Endothelial cell (in vitro differentiated cells): ENCODE results near the gene GPHN. TPM values are rescaled to one million over a fixed set of nuclear protein-coding genes. Genes with fewer than 3 reads are reported as not detected.

Experiments used
- DNase-seq: peaks from one replicate; pipeline ENCODE4 v3.0.0; 2021; ENCODE audit warnings: low spot score
- H3K27ac Mint-ChIP-seq: one replicate; pipeline ENCODE4 v1.8.0; 2021; ENCODE audit warnings: mixed read lengths, inconsistent platforms; ENCODE audit not compliant: unreplicated experiment
- H3K27me3 Mint-ChIP-seq: one replicate; pipeline ENCODE4 v1.8.0; 2021; ENCODE audit warnings: mild to moderate bottlenecking, moderate library complexity, mixed read lengths, inconsistent platforms; ENCODE audit not compliant: unreplicated experiment
- H3K36me3 Mint-ChIP-seq: one replicate; pipeline ENCODE4 v1.8.0; 2021; ENCODE audit warnings: mild to moderate bottlenecking, low read depth, mixed read lengths, inconsistent platforms; ENCODE audit not compliant: unreplicated experiment
- H3K4me1 Mint-ChIP-seq: one replicate; pipeline ENCODE4 v1.8.0; 2021; ENCODE audit warnings: mild to moderate bottlenecking, mixed read lengths, inconsistent platforms; ENCODE audit not compliant: unreplicated experiment
- H3K4me3 Mint-ChIP-seq: one replicate; pipeline ENCODE4 v1.8.0; 2021; ENCODE audit warnings: mild to moderate bottlenecking, mixed read lengths, inconsistent platforms; ENCODE audit not compliant: unreplicated experiment
- H3K9me3 Mint-ChIP-seq: one replicate; pipeline ENCODE4 v1.8.0; 2021; ENCODE audit warnings: mixed read lengths, inconsistent platforms; ENCODE audit not compliant: unreplicated experiment
- CTCF ChIP-seq: fragments of 200-600 bp; sonication (generic); IDR thresholded peaks from one replicate; pipeline ENCODE4 v1.5.0; 2021; ENCODE audit warnings: antibody characterized with exemption; ENCODE audit not compliant: unreplicated experiment
- total RNA-seq: library from RNA; stranded (reverse); fragmentation: NEBNext Ultra II Directional; extraction: Animal tissue kit (Norgen Biotek cat#: 25700); gene quantifications from one replicate; pipeline ENCODE4 v1.2.1, GENCODE V29; 2021; ENCODE audit not compliant: unreplicated experiment

Gene GPHN
- total RNA-seq, 1 donor from 2014 or later = 30.0 TPM

GRCh38 chr14:66472251-66472650 is 35.7 kb upstream of the GPHN start:
- Mint-ChIP-seq H3K4me3 (no peak overlapping the region), H3K36me3 (peaks cover 3% of the 10 kb centered on the region), H3K27ac (no peak overlapping the region), H3K4me1 (no peaks in the 10 kb centered on the region), H3K27me3 (no peaks in the 10 kb centered on the region), H3K9me3 (no peaks in the 10 kb centered on the region)
- TF ChIP-seq CTCF = no peak
- DNase-seq = no peak

GRCh38 chr14:66473223-66473622 is 34.7 kb upstream of the GPHN start:
- Mint-ChIP-seq H3K4me3 (no peak overlapping the region), H3K9me3 (no peaks in the 10 kb centered on the region), H3K27me3 (no peaks in the 10 kb centered on the region), H3K4me1 (no peaks in the 10 kb centered on the region), H3K27ac (no peak overlapping the region), H3K36me3 (peaks cover 3% of the 10 kb centered on the region)
- TF ChIP-seq CTCF = no peak
- DNase-seq = no peak

- Mint-ChIP-seq H3K36me3 (no peaks in the 10 kb centered on the region), H3K4me3 (no peak overlapping the region), H3K9me3 (no peaks in the 10 kb centered on the region), H3K27me3 (no peaks in the 10 kb centered on the region), H3K27ac (no peak overlapping the region), H3K4me1 (no peaks in the 10 kb centered on the region)
- TF ChIP-seq CTCF = no peak
- DNase-seq = no peak
Measured at GRCh38 chr14:66476964-66477363, 31.0 kb upstream of the GPHN start.

GRCh38 chr14:66477567-66477966 is 30.4 kb upstream of the GPHN start:
- Mint-ChIP-seq H3K9me3 (no peaks in the 10 kb centered on the region), H3K27ac (no peak overlapping the region), H3K27me3 (no peaks in the 10 kb centered on the region), H3K4me1 (no peaks in the 10 kb centered on the region), H3K36me3 (no peaks in the 10 kb centered on the region), H3K4me3 (no peak overlapping the region)
- no peak for TF ChIP-seq CTCF
- no peak for DNase-seq

- H3K9me3 Mint-ChIP-seq = no peaks in the 10 kb centered on the region
- no peaks in the 10 kb centered on the region for H3K27me3 Mint-ChIP-seq
- no peak for TF ChIP-seq CTCF
- peaks cover 3% of the 10 kb centered on the region for H3K4me1 Mint-ChIP-seq
- no peak for DNase-seq
- no peaks in the 10 kb centered on the region for H3K36me3 Mint-ChIP-seq
- no peak overlapping the region for H3K27ac Mint-ChIP-seq
- H3K4me3 Mint-ChIP-seq = no peak overlapping the region
Measured at GRCh38 chr14:66482873-66483272, 25.1 kb upstream of the GPHN start.
